Stimulated activated CD4-positive, alpha-beta T cell treated with anti-CD3 and anti-CD28 coated beads, Interleukin-4, amount 100 ng/mL, for 24 hours (primary cell): Measurements from ENCODE around the gene CDC42EP1.
"Not testable (repeated sequence)": the region's sequence is repeated elsewhere in the genome, so short reads cannot be mapped to it uniquely, and the experiment has no call there.

Experiments
- DNase-seq: peaks from one replicate; pipeline ENCODE4 v3.0.0-alpha.2; 2020

The CDC42EP1 gene

DNA sequence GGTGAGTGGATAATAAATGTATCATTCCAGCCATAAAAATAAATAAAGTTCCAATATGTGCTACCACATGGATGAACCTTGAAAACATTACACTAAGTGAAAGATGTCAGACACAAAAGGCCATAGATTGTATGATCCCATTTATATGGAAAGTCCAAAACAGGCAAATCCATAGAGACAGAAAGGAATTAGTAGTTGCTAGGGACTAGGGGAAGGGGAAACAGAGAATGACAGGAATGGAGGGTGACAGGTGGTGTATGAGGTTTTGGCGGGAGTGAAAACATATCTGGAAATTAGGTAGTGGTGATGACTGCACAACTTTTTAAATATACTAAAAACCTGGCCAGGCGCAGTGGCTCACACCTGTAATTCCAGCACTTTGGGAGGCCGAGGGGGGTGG lies 25.8 kb upstream of the CDC42EP1 start:
- DNase-seq: no peak

DNA sequence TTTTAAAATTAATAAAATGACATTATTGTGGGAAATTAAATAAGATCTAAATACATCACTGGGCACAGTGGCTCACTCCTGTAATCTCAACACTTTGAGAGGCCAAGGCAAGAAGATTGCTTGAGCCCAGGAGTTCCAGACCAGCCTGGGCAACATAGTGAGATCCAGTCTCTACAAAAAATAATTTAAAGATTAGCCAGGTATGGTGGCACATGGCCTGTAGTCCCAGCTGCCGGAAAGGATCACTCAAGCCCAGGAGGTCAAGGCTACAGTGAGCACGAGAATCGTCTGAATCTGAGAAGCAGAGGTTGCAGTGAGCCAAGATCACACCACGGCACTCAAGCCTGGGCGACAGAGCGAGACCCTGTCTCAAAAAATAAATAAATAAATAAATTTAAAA lies 25.1 kb upstream of the CDC42EP1 start:
- DNase-seq: no peak

GRCh38 chr22:37538590-37539357 lies 21.5 kb upstream of the CDC42EP1 start:
- peak; percentile 93 for DNase-seq

GRCh38 chr22:37539790-37540189 lies 20.5 kb upstream of the CDC42EP1 start:
- DNase-seq: not testable (repeated sequence)

DNA sequence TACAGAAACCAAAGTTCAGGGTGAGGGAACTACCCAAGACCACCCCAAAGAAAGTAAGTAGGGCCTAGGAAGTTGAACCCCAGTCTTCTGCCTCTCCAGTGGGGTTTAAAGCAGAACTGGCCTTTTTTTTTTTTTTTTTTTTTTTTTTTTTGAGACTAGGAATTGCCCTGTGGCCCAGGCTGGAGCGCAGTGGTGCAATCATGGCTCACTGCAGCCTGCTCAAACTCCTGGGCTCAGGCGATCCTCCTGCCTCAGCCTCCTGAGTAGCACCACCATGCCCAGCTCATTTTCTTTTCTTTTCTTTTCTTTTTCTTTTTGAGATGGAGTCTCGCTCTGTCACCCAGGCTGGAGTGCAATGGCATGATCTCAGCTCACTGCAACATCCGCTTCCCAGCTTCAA lies 17.9 kb upstream of the CDC42EP1 start:
- not testable (repeated sequence) for DNase-seq

- DNase-seq: no peak
Observed at GRCh38 chr22:37542959-37543358, 17.3 kb upstream of the CDC42EP1 start.

GRCh38 chr22:37544955-37545702 lies 15.2 kb upstream of the CDC42EP1 start:
- peak; percentile 61 for DNase-seq

DNA sequence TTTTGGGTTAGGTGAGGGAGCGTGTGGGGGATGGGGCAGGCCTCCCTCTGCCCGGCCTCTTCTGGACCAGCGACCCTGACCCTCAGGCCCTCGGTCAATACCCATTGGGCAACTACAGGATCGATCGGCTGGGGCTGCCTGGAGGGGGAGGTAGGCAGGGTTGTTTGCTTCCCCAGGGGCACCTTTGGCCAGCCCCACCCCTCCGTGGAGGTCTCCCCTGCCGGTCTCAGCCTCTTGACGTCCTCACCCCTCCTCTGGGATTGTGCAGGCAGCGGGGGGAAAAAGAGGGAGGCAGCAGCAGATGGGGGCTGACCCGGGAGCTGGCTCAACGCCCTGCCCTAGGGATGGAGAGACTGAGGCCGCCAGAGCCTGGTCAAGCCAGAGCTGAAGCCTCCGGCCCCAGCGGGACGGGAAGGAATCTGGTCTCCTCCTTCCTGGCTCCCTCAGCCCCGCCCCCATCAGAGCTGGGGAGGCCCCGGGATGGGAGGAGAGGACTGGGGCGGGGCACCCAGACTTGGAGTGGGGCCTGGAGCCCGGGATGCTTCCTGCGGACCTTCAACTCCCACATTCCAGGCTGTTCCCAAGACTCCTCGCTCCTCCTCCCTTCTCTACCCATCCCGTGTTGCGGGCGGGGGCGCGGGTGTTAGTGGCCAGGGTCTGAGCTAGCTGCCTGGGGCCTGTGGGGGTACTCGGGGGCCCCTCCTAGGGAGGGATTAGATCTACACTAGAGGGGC lies 14.4 kb upstream of the CDC42EP1 start:
- no peak for DNase-seq

GRCh38 chr22:37546437-37547250 lies 13.6 kb upstream of the CDC42EP1 start:
- no peak for DNase-seq

- no peak for DNase-seq
Observed at GRCh38 chr22:37547251-37547741, 13.0 kb upstream of the CDC42EP1 start.

- DNase-seq: no peak
Observed at GRCh38 chr22:37549704-37550059, 10.6 kb upstream of the CDC42EP1 start.

- not testable (repeated sequence) for DNase-seq
Observed at GRCh38 chr22:37550921-37551320, 9.4 kb upstream of the CDC42EP1 start.

GRCh38 chr22:37551981-37552380 lies 8.3 kb upstream of the CDC42EP1 start:
- DNase-seq: no peak

DNA sequence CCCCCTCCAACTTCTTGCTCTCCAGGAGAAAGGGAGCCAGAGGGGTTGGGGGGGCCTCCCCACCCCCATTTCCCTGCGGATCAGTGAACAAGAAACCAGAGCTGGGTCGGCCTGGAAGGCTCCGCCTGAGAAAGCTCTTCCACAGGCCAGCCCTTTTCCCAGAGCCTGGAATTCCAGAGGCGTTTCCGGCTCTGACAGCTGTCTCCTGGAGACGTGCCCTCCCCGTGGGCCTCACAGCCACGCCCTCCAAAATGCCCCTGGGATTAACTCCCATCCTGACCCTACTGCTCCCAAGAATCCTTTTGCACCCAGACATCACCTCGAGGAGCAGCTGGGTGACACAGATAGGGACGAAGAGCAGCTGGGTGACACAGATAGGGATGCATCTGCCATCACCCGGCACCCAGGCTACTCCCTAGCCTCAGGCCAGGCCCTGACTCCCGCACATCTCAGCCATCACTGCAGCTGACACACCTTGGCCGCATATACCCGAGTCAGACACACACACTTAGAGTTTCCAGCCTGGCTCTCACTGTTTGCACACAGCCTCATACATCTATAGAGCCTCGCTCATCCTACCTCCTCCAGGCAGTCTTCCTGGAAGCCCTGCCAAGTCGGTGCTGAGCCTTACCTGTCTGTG lies 7.6 kb upstream of the CDC42EP1 start:
- DNase-seq: no peak

- DNase-seq: no peak
Observed at GRCh38 chr22:37553725-37554124, 6.6 kb upstream of the CDC42EP1 start.

GRCh38 chr22:37555029-37555428 lies 5.3 kb upstream of the CDC42EP1 start:
- no peak for DNase-seq

DNA sequence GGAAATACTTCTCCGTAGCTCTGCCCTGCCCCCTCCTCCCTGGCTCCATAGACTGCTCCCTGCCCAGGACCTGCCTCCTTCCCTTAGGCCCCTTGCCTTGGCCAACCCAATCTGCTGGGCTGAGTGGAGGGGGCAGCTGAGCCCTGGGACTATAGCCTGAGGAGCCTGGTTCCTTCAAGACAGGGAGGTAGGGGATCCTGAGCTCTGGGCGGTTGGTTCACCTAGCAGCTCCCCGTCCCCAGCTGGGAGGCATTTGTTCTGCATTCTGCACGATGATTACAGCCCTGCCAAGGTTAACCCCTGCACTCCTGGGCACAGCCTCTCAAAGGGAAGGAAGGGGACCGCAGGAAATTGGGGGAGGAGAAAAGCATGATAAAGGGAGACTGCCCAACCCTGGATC lies 3.6 kb upstream of the CDC42EP1 start:
- no peak for DNase-seq

DNA sequence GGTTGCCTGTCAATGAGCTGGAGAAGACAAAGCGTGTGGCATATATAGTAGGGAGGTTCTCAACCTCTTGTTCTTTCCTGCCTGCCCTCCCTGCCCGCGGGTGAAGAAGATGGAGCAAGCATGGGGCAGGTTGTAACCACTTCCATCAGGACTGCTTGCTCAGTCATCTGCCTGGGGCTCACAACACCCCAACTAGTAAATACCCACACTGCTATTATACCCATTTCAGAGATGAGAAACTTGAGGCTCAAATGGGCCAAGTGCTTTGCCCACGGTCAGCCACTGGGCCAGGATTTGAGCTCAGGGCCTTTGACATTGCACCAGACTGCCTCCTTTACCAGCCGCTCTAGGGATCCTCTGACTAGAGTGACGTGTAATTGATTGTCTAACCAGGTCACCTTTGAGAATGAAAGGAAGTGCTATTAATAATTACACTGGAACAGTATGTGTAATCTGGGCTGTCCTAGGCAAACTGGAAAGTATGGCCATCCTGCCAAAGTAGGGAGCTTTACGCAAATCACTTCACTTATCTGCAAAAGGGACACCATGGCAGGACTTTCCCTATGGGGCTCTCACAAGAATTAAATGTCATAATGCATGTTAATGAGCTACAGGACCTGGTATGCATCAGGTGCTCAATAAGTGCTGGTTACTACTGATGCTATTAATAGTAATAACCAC lies 2.8 kb upstream of the CDC42EP1 start:
- DNase-seq: no peak

DNA sequence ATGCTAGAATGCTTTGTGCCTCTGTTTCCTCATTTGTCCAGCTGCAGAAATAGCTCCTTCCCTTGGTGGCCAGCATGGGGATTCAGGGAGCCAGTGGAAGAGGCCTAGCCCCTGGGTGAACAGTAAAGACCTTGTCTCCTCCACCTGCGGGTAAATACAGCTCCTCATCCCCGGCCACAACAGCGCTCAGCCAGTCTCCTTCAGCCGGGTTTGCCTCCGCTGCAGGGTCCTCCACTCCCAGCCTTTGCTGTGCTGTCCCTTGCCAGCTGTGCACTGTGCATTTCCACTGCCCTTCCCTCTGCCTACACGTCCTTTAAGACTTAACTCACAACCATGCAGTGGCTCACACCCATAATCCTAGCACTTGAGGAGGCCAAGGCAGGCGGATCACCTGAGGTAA lies 1.5 kb upstream of the CDC42EP1 start:
- DNase-seq: no peak

DNA sequence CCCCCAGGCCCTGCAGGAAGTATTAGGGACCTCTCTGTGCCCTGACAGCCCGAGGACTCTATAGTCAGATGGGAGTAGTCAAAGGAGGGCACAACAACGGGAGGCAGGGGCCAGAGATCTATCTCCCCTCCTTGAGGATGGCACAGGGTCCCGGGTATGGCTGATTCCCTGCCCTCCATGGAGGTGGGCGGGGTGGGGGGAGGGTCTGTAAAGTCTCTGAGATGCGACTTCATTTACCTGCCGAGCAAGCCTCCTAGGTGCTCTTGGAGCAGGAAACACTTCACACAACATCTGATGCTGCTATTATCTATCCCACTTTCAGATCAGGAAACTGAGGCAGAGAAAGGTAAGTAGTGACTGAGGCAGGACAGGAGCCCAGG lies 769 bp upstream of the CDC42EP1 start:
- DNase-seq: no peak

- no peak for DNase-seq
Observed at GRCh38 chr22:37560608-37561211, 430 bp downstream of the CDC42EP1 start.
